ENCODE measurements around the gene SYNGR4. TPM values are rescaled to one million over a fixed set of nuclear protein-coding genes. Genes with fewer than 3 reads are reported as not detected.

Gene SYNGR4
- total and polyA plus RNA-seq, 2 donors (not counting 1 experiment from before 2014, with no cell fraction given), result not detected

- intact Hi-C loops (cut with micrococcal nuclease), result no loop called here
- Histone ChIP-seq H3K4me2 (replicated peaks; ENCODE audit: low read depth, low read length, poor library complexity, severe bottlenecking) (no peak overlapping the region), H3K79me2 (ENCODE audit: control insufficient read depth, insufficient read depth, low read length) (no peaks in the 10 kb centered on the region), H3K36me3 (replicated peaks in 1 of 2; ENCODE audit: control extremely low read depth in 1 of 2, control insufficient read depth in 1 of 2, extremely low read depth in 1 of 2, insufficient read depth in 2 of 2, low read length in 1 of 2) (peaks cover 1 to 30% of the 10 kb centered on the region in 2 experiments), H3K9ac (ENCODE audit: low read length) (no peak overlapping the region), H3K4me3 (ENCODE audit: control extremely low read depth in 1 of 5, extremely low read depth in 1 of 5, insufficient read depth in 1 of 5, low read depth in 2 of 5, low read length in 4 of 5) (no peak overlapping the region), H4K20me1 (ENCODE audit: control insufficient read depth, insufficient read depth, low read length, poor library complexity, severe bottlenecking) (no peaks in the 10 kb centered on the region), H3K27me3 (replicated peaks in 1 of 4; ENCODE audit: control extremely low read depth in 1 of 4, control insufficient read depth in 3 of 4, insufficient read depth in 4 of 4, low read length in 3 of 4) (no peaks in the 10 kb centered on the region), H3K9me3 (ENCODE audit: control extremely low read depth in 1 of 3, control insufficient read depth in 2 of 3, insufficient read depth in 1 of 3, low read length in 2 of 3) (no peaks in the 10 kb centered on the region), H3K27ac (ENCODE audit: low read length in 2 of 2) (no peak overlapping the region), H3K4me1 (ENCODE audit: control insufficient read depth in 2 of 2, insufficient read depth in 2 of 2, low read length in 2 of 2) (no peaks in the 10 kb centered on the region), H2AFZ (ENCODE audit: insufficient read depth, low read depth, low read length, poor library complexity, severe bottlenecking) (no peak overlapping the region)
- CTCF ChIA-PET, result no interaction called here
- 100% methylated on average over 4 of the region's 8 CpGs for WGBS (ENCODE audit: insufficient coverage)
- no peaks in the 10 kb centered on the region for H3K27me3 Mint-ChIP-seq
- H3K9me3 Mint-ChIP-seq (ENCODE audit: insufficient read depth), result no peaks in the 10 kb centered on the region
- no peak for ATAC-seq (ENCODE audit: low read depth)
- no peak overlapping the region for H3K27ac Mint-ChIP-seq
- POLR2A ChIA-PET, result no interaction called here
- H3K4me3 Mint-ChIP-seq, result no peak overlapping the region
- no peaks in the 10 kb centered on the region for H3K4me1 Mint-ChIP-seq
- DNase-seq, result no peak
- TF ChIP-seq EZH2 (IDR thresholded peaks at IDR 0.05; ENCODE audit: borderline replicate concordance, insufficient read depth, low read depth, low read length, poor library complexity, severe bottlenecking) (no peak), CTCF (IDR thresholded peaks at IDR 0.05) (no peak)
These were observed 18.1 kb downstream of the SYNGR4 start for GRCh38 chr19:48382286-48382685.

- CTCF ChIA-PET, result no interaction called here
- TF ChIP-seq EZH2 (IDR thresholded peaks at IDR 0.05; ENCODE audit: borderline replicate concordance, insufficient read depth, low read depth, low read length, poor library complexity, severe bottlenecking) (no peak), CTCF (IDR thresholded peaks at IDR 0.05) (no peak)
- 94% methylated on average over 3 of the region's 7 CpGs for WGBS (ENCODE audit: insufficient coverage)
These were observed 21.4 kb downstream of the SYNGR4 start for GRCh38 chr19:48385461-48386087.

More at GRCh38 chr19:48385461-48386087, 21.4 kb downstream of the SYNGR4 start:
- H3K4me3 ChIP-seq (ENCODE audit: control extremely low read depth in 1 of 5, extremely low read depth in 1 of 5, insufficient read depth in 1 of 5, low read depth in 2 of 5, low read length in 4 of 5), result no peak overlapping the region
- peaks cover 5% of the 10 kb centered on the region in 2 donors for H3K4me1 ChIP-seq (ENCODE audit: control insufficient read depth in 2 of 2, insufficient read depth in 2 of 2, low read length in 2 of 2)
- H3K27ac Mint-ChIP-seq, result no peak overlapping the region
- H3K4me2 ChIP-seq (replicated peaks; ENCODE audit: low read depth, low read length, poor library complexity, severe bottlenecking), result no peak overlapping the region
- peaks cover 1 to 47% of the 10 kb centered on the region in 2 experiments for H3K36me3 ChIP-seq (replicated peaks in 1 of 2; ENCODE audit: control extremely low read depth in 1 of 2, control insufficient read depth in 1 of 2, extremely low read depth in 1 of 2, insufficient read depth in 2 of 2, low read length in 1 of 2)
- intact Hi-C loops (cut with micrococcal nuclease), result no loop called here
- H3K9ac ChIP-seq (ENCODE audit: low read length), result no peak overlapping the region
- ATAC-seq (ENCODE audit: low read depth) (no peak), DNase-seq (no peak)
- H3K27ac ChIP-seq (ENCODE audit: low read length in 2 of 2), result no peak overlapping the region
- no peaks in the 10 kb centered on the region for H3K9me3 Mint-ChIP-seq (ENCODE audit: insufficient read depth)
- H3K27me3 ChIP-seq (replicated peaks in 1 of 4; ENCODE audit: control extremely low read depth in 1 of 4, control insufficient read depth in 3 of 4, insufficient read depth in 4 of 4, low read length in 3 of 4), result no peaks in the 10 kb centered on the region
- no peaks in the 10 kb centered on the region for H4K20me1 ChIP-seq (ENCODE audit: control insufficient read depth, insufficient read depth, low read length, poor library complexity, severe bottlenecking)
- H2AFZ ChIP-seq (ENCODE audit: insufficient read depth, low read depth, low read length, poor library complexity, severe bottlenecking), result no peak overlapping the region
- H3K4me1 Mint-ChIP-seq, result peaks cover 3% of the 10 kb centered on the region
- POLR2A ChIA-PET, result no interaction called here
- H3K27me3 Mint-ChIP-seq, result no peaks in the 10 kb centered on the region
- no peaks in the 10 kb centered on the region for H3K79me2 ChIP-seq (ENCODE audit: control insufficient read depth, insufficient read depth, low read length)
- no peaks in the 10 kb centered on the region for H3K9me3 ChIP-seq (ENCODE audit: control extremely low read depth in 1 of 3, control insufficient read depth in 2 of 3, insufficient read depth in 1 of 3, low read length in 2 of 3)
- H3K4me3 Mint-ChIP-seq, result no peak overlapping the region
